Cardiac fibroblast (primary cell): ENCODE data around the gene CNIH1.

Experiments
- DNase-seq, 2 donors: peaks; one replicate each; pipeline versions ENCODE4 v3.0.0 to v3.0.0-alpha.2; 2010; ENCODE audit warnings: low read depth in 2 of 2
- H3K4me3 ChIP-seq, 2 donors: replicated peaks in 1 of 2; 1 replicate in 1 of 2; 2 replicates in 1 of 2; pipeline ENCODE4 v1.5.1; 2011; ENCODE audit warnings: low read depth in 2 of 2, low read length in 2 of 2, mild to moderate bottlenecking in 2 of 2, moderate library complexity in 1 of 2
- CTCF ChIP-seq: IDR thresholded peaks from one replicate; pipeline ENCODE4 v1.5.1; 2011; ENCODE audit warnings: low read depth, mild to moderate bottlenecking, low read length, inconsistent platforms

Gene CNIH1

DNA sequence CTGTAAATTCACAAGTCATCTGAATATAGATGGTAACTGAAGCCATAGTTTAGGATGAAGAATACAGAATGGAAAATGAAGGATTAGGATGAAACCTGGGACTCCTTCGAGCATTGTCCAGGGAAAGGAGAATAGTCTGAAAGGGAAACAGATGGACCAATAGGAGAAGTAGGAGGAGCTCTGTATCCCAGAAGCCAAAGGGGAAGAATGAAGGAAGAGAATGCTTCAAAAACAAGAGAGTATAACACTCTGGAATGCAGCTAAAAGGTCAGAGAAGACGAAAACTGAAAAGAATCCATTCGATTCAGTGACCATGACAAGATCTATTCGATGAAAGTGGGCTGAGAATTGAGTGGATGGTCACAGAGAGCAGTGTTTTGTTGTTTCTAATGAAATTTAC lies 46.6 kb upstream of the CNIH1 start:
- H3K4me3 ChIP-seq: peak overlapping the region; percentile 86 to 92
- no peak for TF ChIP-seq CTCF
- DNase-seq: peak; percentile 67

GRCh38 chr14:54486685-54487084 lies 45.5 kb upstream of the CNIH1 start:
- TF ChIP-seq CTCF: no peak
- peak in 1 of 2 donors; percentile 24 for DNase-seq

DNA sequence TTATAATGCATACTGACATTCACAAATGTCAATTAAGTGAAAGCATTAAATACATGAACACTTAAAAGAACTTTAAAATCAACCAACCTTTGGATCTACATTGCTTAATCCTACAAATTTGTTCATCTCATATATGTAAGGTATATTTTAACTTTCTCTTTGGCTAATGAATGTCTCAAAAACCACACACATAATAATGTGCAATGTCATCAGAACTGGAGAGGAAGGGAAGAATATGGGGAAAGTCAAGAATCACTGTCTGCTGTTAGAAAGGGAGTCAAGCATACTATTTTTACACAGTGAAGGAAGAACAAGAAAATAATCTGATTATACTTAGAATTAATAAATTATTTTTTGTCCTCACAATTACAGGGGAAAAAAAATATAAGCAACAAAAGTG lies 42.7 kb upstream of the CNIH1 start:
- no peak overlapping the region for H3K4me3 ChIP-seq
- no peak for TF ChIP-seq CTCF
- DNase-seq: no peak

More at GRCh38 chr14:54486685-54487084, 45.5 kb upstream of the CNIH1 start:
- H3K4me3 ChIP-seq: no peak overlapping the region

DNA sequence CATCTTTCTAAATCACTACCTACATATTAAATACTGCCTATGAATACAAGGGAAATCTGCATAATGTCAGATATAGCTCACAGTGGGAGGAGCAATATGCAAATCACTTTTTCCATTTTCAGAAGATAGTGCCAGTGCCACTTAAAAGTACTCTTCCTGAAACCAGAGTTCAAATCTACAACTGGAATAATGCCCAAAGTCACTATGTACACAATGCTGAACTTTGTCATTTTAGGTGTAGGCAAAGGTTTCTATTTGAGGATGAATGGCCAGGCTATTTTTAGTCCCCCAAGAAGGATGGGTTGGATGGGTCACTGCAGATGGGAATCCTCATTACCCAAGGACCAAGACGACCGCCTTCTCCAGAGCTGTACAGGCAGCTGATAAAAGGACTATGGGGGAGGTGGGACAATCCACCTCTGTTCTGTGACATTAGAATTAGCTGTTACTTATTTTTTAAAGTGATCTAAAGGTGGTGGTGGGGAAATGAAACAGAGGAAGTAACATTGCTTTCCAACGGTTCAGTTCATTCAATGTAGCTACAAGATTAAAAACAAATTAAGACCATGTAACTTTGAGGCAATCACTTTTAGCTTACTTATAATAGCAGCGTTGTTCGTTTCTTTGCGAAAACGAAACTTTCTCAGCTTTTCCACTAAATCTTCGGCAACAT lies 42.0 kb upstream of the CNIH1 start:
- H3K4me3 ChIP-seq: no peak overlapping the region
- no peak for DNase-seq
- TF ChIP-seq CTCF: no peak

DNA sequence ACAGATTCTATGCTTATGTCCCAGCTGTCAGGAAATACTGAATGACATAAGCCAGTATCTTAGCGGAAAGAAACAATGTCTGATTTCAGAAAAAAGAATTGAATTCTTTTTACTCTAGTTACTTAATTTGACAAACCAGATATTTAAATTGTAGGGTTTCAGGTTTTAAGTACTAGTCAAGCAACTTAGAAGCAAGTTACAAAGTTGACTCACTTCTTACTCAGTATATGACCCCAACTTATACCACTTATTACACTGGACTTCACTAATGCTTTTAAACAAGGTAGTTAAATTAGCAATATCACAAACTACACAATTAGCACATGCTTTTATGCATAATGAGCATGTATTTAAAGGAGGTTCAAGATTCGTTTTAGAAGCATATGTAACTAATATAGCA lies 40.5 kb upstream of the CNIH1 start:
- no peak for DNase-seq
- no peak overlapping the region for H3K4me3 ChIP-seq
- no peak for TF ChIP-seq CTCF

DNA sequence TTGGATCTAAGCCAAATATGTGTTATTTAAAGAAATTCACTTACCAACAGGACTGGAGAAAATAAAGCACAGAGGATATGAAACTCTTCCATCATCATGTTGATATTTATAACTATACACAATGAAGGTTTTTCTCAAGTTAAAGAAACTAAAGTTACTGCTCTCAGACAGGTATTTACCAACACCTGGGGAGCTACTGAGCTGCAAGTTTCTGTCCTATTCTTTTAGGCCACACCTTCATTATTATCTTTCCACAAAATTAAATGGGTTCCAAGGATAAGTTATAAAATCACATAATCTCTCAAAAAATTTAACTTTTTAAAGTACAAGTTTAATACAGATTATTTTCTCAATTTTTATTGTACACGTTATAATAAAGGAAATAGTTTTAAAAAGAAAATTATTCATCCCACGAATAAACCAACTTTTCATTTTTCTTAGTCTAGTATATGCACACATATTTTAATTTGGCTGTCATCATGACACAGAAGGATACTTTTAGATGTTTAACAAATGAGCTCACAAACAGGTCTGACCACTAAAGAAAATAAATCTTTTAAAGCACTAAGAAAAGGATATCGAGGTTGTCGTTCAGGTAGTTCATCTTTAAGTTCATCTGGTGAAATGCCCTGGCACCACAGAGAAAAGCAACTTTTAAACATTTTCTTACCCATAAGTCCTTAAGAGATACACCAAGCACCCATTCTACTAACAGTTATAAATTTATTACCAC lies 39.8 kb upstream of the CNIH1 start:
- peak in 1 of 2 donors; percentile 29 for DNase-seq
- no peak overlapping the region for H3K4me3 ChIP-seq

More for the DNA sequence above, 39.8 kb upstream of the CNIH1 start:
- TF ChIP-seq CTCF: no peak
